ENCODE results near the gene ERC2. TPM values are rescaled to one million over a fixed set of nuclear protein-coding genes. Genes with fewer than 3 reads are reported as not detected.
A peak's percentile ranks its signal among the peaks of the same experiment; 100 is the strongest.

The ERC2 gene
- total RNA-seq, 1 donor from 2014 or later, result under 0.01 TPM

DNA sequence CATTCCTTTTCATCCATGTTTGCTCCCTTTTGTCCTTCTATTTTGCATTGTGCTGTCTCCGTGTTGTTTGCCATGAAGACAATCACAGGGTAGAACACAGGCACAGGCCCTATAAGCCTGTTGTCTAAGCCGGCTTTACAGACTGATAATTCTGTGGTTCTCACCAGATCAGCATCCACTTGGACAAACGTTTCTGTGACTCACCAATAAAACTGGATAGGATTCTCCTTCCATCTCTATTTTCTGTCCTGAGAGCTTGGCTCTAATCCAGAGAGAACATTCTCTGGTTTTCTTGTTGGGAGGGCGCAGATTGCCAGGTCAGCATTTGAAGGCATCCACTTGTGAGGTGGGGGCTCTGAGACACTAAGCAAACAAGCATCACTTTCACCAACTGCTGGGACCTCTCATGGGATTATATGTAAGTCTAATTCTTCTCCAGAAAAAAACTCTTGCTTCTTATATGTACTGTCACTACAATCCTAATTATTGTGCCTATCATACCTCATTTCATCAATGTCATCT is 101.6 kb downstream of the ERC2 start:
- DNase-seq (ENCODE audit: low read depth), result peak; percentile 10
- Histone ChIP-seq H3K4me3 (ENCODE audit: low read depth, low read length) (no peak overlapping the region), H3K36me3 (ENCODE audit: control insufficient read depth, insufficient read depth, low read length) (no peaks in the 10 kb centered on the region), H3K27me3 (ENCODE audit: control insufficient read depth, insufficient read depth, low read length) (no peaks in the 10 kb centered on the region)
- no peak for FAIRE-seq
- TF ChIP-seq, protein P1, sequence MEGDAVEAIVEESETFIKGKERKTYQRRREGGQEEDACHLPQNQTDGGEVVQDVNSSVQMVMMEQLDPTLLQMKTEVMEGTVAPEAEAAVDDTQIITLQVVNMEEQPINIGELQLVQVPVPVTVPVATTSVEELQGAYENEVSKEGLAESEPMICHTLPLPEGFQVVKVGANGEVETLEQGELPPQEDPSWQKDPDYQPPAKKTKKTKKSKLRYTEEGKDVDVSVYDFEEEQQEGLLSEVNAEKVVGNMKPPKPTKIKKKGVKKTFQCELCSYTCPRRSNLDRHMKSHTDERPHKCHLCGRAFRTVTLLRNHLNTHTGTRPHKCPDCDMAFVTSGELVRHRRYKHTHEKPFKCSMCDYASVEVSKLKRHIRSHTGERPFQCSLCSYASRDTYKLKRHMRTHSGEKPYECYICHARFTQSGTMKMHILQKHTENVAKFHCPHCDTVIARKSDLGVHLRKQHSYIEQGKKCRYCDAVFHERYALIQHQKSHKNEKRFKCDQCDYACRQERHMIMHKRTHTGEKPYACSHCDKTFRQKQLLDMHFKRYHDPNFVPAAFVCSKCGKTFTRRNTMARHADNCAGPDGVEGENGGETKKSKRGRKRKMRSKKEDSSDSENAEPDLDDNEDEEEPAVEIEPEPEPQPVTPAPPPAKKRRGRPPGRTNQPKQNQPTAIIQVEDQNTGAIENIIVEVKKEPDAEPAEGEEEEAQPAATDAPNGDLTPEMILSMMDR (IDR thresholded peaks at IDR 0.05; ENCODE audit: insufficient read depth, low read length, severe bottlenecking), result no peak

DNA sequence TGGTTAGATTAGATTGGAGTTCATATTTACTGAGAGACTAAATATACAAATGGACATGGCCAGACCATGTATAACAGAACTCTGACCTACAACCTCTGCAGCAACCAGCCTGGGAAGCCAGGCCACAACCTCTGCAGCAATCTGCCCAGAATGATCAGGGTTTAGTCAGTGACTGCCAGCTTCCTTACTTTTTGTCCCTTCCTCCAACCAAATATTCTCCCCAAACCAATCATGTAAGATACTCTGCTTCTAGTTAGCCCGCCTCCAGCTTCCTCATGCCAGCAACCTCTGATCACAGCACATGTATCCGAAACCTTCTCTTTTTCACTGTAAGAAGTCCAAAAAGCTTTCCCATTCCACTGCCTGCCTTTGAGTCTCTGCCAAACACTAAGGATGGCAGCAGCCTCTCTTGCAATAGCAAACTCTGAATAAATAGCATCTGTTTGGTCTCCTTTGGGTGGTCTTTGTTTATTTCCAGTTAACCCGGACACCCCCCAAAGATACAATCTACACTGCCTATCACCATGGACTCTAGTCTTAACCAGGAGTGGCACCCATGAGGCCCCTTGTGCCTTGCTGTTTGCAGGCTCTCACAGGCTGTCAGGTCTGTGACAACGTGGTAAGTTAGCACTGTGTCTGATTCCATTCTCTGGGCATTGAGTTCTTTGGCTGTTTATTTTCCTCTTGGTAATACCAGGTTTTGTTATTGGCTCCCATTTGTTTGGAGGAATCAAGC is 102.2 kb downstream of the ERC2 start:
- Histone ChIP-seq H3K4me3 (ENCODE audit: low read depth, low read length) (no peak overlapping the region), H3K27me3 (ENCODE audit: control insufficient read depth, insufficient read depth, low read length) (no peaks in the 10 kb centered on the region), H3K36me3 (ENCODE audit: control insufficient read depth, insufficient read depth, low read length) (no peaks in the 10 kb centered on the region)
- FAIRE-seq, result no peak
- TF ChIP-seq, protein P1 (IDR thresholded peaks at IDR 0.05; ENCODE audit: insufficient read depth, low read length, severe bottlenecking), result no peak
- DNase-seq (ENCODE audit: low read depth), result no peak

DNA sequence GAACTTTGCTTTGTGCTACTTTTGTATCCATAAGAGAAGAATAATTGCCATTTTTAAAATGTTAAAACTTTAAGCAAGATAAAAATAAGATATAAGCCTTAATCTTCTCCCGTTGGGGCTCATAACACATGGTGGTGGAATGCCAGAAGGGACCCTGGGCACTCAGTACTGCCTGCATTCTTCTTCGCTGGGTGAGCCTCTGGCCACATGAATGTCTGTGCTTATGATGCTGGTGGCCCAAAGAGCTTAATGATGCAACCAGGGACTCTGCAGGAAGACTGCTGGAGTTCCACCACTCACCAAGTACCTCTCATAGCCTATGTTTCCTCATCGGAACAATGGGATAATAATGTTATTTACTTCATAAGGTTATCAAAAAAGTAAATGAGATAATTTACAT is 103.6 kb downstream of the ERC2 start:
- Histone ChIP-seq H3K4me3 (ENCODE audit: low read depth, low read length) (no peak overlapping the region), H3K36me3 (ENCODE audit: control insufficient read depth, insufficient read depth, low read length) (no peaks in the 10 kb centered on the region), H3K27me3 (ENCODE audit: control insufficient read depth, insufficient read depth, low read length) (no peaks in the 10 kb centered on the region)
- no peak for FAIRE-seq
- DNase-seq (ENCODE audit: low read depth), result no peak
- TF ChIP-seq, protein P1 (IDR thresholded peaks at IDR 0.05; ENCODE audit: insufficient read depth, low read length, severe bottlenecking), result no peak

DNA sequence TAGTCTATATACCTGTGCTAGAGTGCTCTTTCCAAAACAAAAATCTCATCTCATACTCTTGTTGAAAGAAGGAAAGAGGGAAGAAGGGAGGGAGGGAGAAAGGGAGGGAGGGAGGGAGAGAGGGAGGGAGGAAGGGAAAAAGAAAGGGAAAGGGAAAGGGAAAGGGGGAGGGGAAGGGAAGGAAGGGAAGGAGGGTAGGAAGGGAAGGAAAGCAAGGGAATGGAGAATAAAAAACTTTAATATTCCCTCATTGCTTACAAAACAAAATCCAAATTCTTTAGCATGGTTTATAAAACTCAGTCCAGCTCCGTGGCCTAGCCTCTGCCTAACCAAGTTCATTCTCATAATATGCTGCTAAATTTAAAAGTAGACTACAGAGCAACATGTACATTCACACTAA is 104.5 kb downstream of the ERC2 start:
- H3K27me3 ChIP-seq (ENCODE audit: control insufficient read depth, insufficient read depth, low read length), result no peaks in the 10 kb centered on the region
- TF ChIP-seq, protein P1 (IDR thresholded peaks at IDR 0.05; ENCODE audit: insufficient read depth, low read length, severe bottlenecking), result no peak
- H3K36me3 ChIP-seq (ENCODE audit: control insufficient read depth, insufficient read depth, low read length), result no peaks in the 10 kb centered on the region
- DNase-seq (ENCODE audit: low read depth) (no peak), FAIRE-seq (no peak)
- no peak overlapping the region for H3K4me3 ChIP-seq (ENCODE audit: low read depth, low read length)

DNA sequence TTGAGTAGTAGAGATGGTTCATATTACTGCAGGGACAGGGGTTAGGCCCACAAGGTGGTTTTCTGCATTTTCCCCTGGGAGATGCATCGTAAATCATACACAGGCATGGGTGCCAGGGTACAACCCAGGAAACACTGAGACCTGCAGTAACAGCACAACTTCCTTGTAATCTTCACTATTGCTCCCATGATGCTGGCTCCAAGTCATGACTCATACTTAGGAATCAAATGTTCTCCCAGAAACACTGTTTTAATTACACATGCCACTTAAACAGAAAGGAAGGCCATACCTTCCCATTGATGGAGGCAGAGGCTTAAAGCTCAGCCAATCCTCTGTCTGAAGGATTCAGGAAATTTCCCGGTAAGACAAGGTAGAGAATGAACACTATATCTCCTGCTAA is 106.5 kb downstream of the ERC2 start:
- FAIRE-seq (no peak), DNase-seq (ENCODE audit: low read depth) (peak; percentile 58)
- no peaks in the 10 kb centered on the region for H3K27me3 ChIP-seq (ENCODE audit: control insufficient read depth, insufficient read depth, low read length)
- H3K36me3 ChIP-seq (ENCODE audit: control insufficient read depth, insufficient read depth, low read length), result no peaks in the 10 kb centered on the region
- no peak overlapping the region for H3K4me3 ChIP-seq (ENCODE audit: low read depth, low read length)
- TF ChIP-seq, protein P1 (IDR thresholded peaks at IDR 0.05; ENCODE audit: insufficient read depth, low read length, severe bottlenecking), result no peak
